ENCODE results near the gene MSH2.
"Not testable (repeated sequence)": the region's sequence is repeated elsewhere in the genome, so short reads cannot be mapped to it uniquely, and the experiment has no call there.

Gene MSH2

DNA sequence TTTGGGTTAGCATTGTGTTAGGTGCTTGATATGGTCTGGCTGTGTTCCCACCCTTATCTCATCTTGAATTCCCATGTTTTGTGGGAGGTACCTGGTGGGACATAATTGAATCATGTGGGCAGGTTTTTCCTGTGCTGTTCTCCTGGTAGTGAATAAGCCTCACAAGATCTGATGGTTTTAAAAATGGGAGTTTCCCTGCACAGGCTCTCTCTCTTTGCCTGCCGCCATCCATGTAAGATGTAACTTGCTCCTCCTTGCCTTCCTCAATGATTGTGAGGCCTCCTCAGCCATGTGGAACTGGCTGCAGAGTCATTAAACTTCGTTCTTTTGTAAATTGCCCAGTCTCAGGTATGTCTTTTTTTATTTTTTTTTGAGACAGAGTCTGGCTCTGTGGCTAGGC is 2.8 kb downstream of the MSH2 start:
- H3K9me3 ChIP-seq (ENCODE audit: low read length): no peaks in the 10 kb centered on the region
- no peaks in the 10 kb centered on the region for H3K27me3 ChIP-seq (ENCODE audit: insufficient read depth, low read length)
- no peaks in the 10 kb centered on the region for H3K9me2 ChIP-seq (ENCODE audit: low read depth, low read length)
- no peaks in the 10 kb centered on the region for H4K20me1 ChIP-seq (ENCODE audit: insufficient read depth, low read length)
- no peak overlapping the region for H2AFZ ChIP-seq (ENCODE audit: low read length)
- TF ChIP-seq EZH2 (IDR thresholded peaks at IDR 0.05; ENCODE audit: borderline replicate concordance, low read length): no peak
- TF ChIP-seq, protein P1, sequence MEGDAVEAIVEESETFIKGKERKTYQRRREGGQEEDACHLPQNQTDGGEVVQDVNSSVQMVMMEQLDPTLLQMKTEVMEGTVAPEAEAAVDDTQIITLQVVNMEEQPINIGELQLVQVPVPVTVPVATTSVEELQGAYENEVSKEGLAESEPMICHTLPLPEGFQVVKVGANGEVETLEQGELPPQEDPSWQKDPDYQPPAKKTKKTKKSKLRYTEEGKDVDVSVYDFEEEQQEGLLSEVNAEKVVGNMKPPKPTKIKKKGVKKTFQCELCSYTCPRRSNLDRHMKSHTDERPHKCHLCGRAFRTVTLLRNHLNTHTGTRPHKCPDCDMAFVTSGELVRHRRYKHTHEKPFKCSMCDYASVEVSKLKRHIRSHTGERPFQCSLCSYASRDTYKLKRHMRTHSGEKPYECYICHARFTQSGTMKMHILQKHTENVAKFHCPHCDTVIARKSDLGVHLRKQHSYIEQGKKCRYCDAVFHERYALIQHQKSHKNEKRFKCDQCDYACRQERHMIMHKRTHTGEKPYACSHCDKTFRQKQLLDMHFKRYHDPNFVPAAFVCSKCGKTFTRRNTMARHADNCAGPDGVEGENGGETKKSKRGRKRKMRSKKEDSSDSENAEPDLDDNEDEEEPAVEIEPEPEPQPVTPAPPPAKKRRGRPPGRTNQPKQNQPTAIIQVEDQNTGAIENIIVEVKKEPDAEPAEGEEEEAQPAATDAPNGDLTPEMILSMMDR (IDR thresholded peaks at IDR 0.05; ENCODE audit: low read length): no peak
- H3K4me1 ChIP-seq (ENCODE audit: insufficient read depth, low read length, severe bottlenecking): peaks cover 22% of the 10 kb centered on the region
- no peak overlapping the region for H3K9ac ChIP-seq (ENCODE audit: low read length)
- peaks cover 47% of the 10 kb centered on the region for H3K36me3 ChIP-seq (ENCODE audit: insufficient read depth, low read length)
- H3K27ac ChIP-seq (ENCODE audit: low read depth, low read length, poor library complexity, severe bottlenecking): no peak overlapping the region
- H3K4me3 ChIP-seq (ENCODE audit: low read depth, low read length, poor library complexity, severe bottlenecking): no peak overlapping the region
- no peak overlapping the region; the same call in 1 of the 2 replicates for H3K4me2 ChIP-seq (ENCODE audit: low read length)
- H3F3A ChIP-seq (ENCODE audit: insufficient read depth, low read length): no peaks in the 10 kb centered on the region
- peaks cover 56% of the 10 kb centered on the region for H3K79me2 ChIP-seq (ENCODE audit: insufficient read depth, low read length)

DNA sequence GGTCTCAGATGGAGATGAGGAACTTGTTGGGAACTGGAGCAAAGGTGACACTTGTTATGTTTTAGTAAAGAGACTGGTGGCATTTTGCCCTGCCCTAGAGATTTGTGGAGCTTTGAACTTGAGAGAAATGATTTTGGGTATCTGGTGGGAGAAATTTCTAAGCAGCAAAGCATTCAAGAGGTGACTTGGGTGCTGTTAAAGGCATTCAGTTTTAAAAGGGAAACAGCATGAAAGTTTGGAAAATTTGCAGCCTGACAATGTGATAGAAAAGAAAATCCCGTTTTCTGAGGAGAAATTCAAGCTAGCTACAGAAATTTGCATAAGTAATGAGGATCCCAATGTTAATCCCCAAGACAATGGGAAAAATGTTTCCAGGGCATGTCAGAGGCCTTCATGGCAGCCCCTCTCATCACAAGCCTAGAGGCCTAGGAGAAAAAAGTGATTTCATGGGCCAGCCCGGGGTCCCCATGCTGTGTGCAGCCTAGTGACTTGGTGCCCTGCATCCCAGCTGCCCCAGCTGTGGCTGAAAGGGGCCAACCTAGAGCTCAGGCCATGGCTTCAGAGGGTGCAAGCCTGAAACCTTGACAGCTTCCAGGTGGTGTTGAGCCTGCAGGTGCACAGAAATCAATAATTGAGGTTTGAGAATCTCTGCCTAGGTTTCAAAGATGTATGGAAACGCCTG is 3.8 kb downstream of the MSH2 start:
- not testable (repeated sequence) for H3K27ac ChIP-seq (ENCODE audit: low read depth, low read length, poor library complexity, severe bottlenecking); H2AFZ ChIP-seq (ENCODE audit: low read length); H3K27me3 ChIP-seq (ENCODE audit: insufficient read depth, low read length); H3K9me2 ChIP-seq (ENCODE audit: low read depth, low read length); H3F3A ChIP-seq (ENCODE audit: insufficient read depth, low read length); H3K9ac ChIP-seq (ENCODE audit: low read length); H3K9me3 ChIP-seq (ENCODE audit: low read length); H4K20me1 ChIP-seq (ENCODE audit: insufficient read depth, low read length); H3K4me2 ChIP-seq (ENCODE audit: low read length); H3K4me3 ChIP-seq (ENCODE audit: low read depth, low read length, poor library complexity, severe bottlenecking)
- peaks cover 58% of the 10 kb centered on the region for H3K36me3 ChIP-seq (ENCODE audit: insufficient read depth, low read length)
- H3K4me1 ChIP-seq (ENCODE audit: insufficient read depth, low read length, severe bottlenecking): peaks cover 19% of the 10 kb centered on the region
- H3K79me2 ChIP-seq (ENCODE audit: insufficient read depth, low read length): peaks cover 56% of the 10 kb centered on the region

DNA sequence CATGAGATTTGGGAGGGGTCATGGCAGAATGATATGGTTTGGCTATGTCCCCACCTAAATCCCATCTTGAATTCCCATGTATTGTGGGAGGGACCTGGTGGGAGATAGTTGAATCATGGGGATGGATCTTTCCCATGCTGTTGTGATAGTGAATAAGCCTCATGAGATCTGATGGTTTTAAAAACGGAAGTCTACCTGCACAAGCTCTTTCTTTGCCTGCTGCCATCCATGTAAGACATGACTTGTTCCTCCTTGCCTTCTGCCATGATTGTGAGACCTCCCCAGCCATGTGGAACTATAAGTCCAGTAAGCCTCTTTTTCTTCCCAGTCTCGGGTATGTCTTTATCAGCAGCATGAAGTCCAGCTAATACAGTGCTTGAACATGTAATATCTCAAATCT is 5.0 kb downstream of the MSH2 start:
- Histone ChIP-seq H3K36me3 (ENCODE audit: insufficient read depth, low read length) (peaks cover 69% of the 10 kb centered on the region), H3K79me2 (ENCODE audit: insufficient read depth, low read length) (peaks cover 56% of the 10 kb centered on the region), H3K4me1 (ENCODE audit: insufficient read depth, low read length, severe bottlenecking) (peaks cover 11% of the 10 kb centered on the region)
- H4K20me1 ChIP-seq (ENCODE audit: insufficient read depth, low read length); H3K9me3 ChIP-seq (ENCODE audit: low read length); H2AFZ ChIP-seq (ENCODE audit: low read length); H3K9me2 ChIP-seq (ENCODE audit: low read depth, low read length); H3K9ac ChIP-seq (ENCODE audit: low read length); H3F3A ChIP-seq (ENCODE audit: insufficient read depth, low read length); H3K4me2 ChIP-seq (ENCODE audit: low read length); H3K27ac ChIP-seq (ENCODE audit: low read depth, low read length, poor library complexity, severe bottlenecking); H3K27me3 ChIP-seq (ENCODE audit: insufficient read depth, low read length); H3K4me3 ChIP-seq (ENCODE audit: low read depth, low read length, poor library complexity, severe bottlenecking): not testable (repeated sequence)

DNA sequence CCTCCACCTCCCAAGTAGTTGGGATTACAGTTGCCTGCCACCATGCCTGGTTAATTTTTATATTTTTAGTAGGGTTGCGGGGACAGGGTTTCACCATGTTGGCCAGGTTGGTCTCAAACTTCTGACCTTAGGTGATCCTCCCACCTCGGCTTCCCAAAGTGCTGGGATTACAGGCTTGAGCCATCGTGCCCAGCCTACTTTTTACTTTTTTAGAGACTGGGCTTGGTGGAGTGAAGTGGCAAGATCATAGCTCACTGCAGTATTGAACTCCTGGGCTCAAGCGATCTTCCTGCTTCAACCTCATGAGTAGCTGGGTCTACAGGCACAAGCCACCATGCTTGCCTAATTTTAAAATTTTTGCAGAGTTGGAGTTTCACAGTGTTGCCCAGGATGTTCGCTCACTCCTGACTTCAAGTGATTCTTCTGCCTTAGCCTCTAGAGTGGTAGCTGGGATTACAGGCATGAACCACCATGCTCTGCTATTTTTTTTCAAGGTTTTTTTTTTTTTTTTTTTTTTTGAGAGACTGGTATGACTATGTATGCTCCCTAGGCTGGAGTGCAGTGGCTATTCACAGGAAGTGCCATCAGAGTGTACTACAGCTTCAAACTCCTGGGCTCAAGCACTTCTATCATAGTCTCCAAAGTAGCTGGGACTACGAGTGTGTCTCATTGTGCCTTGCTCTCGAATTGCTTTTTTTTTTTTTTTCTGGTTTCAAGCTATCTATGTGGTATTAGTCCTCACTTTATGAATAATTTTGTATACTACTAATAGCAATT is 11.9 kb downstream of the MSH2 start:
- Histone ChIP-seq H3F3A (ENCODE audit: insufficient read depth, low read length) (no peaks in the 10 kb centered on the region), H4K20me1 (ENCODE audit: insufficient read depth, low read length) (no peaks in the 10 kb centered on the region), H3K4me3 (ENCODE audit: low read depth, low read length, poor library complexity, severe bottlenecking) (no peak overlapping the region), H3K27me3 (ENCODE audit: insufficient read depth, low read length) (no peaks in the 10 kb centered on the region), H3K27ac (ENCODE audit: low read depth, low read length, poor library complexity, severe bottlenecking) (no peak overlapping the region), H2AFZ (ENCODE audit: low read length) (no peak overlapping the region), H3K36me3 (ENCODE audit: insufficient read depth, low read length) (peaks cover 95% of the 10 kb centered on the region), H3K9me2 (ENCODE audit: low read depth, low read length) (no peaks in the 10 kb centered on the region), H3K4me2 (ENCODE audit: low read length) (no peak overlapping the region), H3K79me2 (ENCODE audit: insufficient read depth, low read length) (no peaks in the 10 kb centered on the region), H3K9me3 (ENCODE audit: low read length) (no peaks in the 10 kb centered on the region), H3K9ac (ENCODE audit: low read length) (no peak overlapping the region), H3K4me1 (ENCODE audit: insufficient read depth, low read length, severe bottlenecking) (no peaks in the 10 kb centered on the region)
- TF ChIP-seq, protein P1 (IDR thresholded peaks at IDR 0.05; ENCODE audit: low read length): no peak
- no peak for TF ChIP-seq EZH2 (IDR thresholded peaks at IDR 0.05; ENCODE audit: borderline replicate concordance, low read length)

Measured in OCI-LY1 (cell line).